SW480 (cell line): ENCODE results near the gene MADCAM1.
A peak's percentile ranks its signal among the peaks of the same experiment; 100 is the strongest.

Experiments used
- DNase-seq: peaks from one replicate; pipeline ENCODE4 v3.0.0-alpha.2; 2016; ENCODE audit warnings: low spot score

MADCAM1 gene

DNA sequence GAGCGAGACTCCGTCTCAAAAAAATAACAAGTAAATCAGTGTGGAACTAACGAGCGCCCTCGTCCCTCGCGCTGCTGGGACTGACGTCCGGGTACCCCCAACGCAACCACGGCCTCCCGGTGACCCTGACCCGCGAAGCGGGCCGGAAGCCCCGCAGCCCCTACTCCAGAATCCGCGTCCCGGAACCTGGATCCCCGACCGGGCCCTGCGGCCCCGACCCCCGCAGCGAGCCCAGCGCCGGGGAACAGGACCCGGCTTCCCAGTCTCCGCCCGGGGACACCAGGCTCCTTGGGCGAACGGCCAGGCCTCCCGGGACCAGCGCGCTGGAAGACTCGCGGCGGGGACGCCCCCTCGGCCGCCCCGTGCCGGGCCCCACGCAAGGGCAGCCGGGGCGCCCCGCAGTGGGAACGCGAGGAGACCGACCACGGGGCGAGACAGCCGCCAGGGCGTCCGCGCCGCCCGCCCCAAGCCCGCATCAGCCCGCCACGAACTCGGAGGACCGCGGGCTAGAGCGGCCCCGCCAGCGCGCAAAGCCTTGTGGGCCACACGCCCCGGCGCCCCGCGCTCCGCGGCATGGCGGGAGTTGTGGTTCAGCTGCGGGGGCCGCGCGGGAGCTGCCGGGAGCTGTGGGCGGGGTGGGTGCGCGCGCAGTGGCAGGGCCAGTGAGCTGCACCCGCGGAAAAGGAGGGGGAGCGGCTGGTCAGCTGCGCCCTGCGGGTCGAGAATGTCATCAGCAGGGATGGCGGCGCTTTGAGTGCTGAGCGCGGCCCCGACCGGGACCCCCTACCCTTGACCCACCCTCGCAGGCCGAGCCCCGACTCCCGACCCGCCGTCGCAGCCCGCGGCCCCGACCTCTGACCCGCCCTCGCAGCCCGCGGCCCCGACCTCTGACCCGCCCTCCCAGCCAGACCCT is 7.5 kb upstream of the MADCAM1 start:
- peak; percentile 83 for DNase-seq

DNA sequence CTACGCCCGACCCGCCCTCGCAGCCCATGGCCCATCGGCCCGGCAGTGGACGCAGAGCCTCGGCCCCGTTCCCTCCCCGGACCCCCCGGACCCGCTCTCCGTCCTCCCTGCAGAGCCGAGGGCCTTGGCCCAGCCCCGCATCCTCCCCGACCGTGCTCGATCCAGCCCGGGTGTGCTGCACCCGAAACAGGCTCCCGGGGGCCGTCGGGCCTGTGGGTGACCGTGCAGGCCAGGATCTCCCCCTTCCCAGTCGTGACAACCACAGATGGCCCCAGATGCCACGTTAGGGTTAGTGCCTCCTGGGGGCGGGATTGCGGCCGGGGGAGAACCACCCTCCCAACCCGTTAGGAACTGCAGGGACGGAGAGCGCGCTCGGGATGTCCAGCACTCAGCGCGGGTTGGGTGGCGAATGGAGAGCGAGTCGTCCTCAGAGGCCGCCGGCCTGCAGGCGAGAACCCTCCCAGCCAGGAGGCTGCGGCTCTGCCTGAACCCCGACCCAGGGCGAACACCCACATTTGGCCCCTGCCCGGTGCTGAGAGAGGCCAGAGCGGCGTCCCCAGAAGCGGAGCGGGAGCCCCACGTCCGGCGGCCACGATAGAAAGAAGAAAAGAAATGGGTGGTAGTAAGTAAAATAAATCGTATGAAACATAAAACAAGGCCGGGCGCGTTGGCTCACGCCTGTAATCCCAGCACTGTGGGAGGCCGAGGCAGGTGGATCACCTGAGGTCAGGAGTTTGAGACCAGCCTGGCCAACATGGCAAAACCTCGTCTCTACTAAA is 6.7 kb upstream of the MADCAM1 start:
- DNase-seq = no peak

DNA sequence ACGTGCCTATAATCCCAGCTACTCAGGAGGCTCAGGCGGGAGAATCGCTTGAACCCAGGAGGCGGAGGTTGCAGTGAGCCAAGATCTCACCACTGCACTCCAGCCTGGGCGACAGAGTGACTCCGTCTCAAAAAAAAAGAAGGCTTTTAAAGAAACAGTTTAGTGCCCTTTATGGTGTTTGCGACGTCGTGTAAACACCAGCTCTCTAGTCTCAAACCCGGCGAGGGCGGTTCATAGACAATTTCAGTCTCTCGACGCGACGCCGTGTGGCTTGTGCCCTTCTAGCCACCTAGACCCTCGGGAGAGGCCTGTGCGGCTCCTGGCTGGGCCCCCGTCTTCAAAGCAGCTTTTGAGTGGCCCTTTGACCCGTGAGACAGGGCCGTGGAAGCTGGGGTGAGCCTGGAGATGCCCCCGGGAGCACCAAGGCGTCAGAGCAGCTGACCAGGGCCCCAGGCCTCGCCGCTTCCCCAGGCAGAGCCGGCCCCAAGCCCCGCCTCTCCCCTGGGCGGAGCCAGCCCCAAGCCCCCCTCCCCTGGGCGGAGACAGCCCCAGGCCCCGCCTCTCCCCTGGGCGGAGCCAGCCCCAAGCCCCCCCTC is 5.0 kb upstream of the MADCAM1 start:
- no peak for DNase-seq

DNA sequence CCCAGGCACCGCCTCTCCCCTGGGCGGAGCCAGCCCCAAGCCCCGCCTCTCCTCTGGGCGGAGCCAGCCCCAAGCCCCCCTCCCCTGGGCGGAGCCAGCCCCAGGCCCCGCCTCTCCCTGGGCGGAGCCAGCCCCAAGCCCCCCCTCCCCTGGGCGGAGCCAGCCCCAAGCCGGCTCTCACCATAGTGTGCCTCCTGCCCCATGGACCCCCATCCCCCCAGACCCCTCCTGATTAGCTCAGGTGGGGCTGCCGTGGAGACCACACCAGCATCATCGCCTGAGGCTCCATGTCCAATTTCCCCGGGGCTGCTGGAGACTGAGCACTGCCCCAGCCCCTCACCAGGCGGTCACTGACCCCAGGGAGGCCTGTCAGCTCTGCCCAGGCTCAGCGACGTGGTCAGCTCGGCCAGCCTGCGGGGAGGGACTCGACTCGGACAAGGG is 4.2 kb upstream of the MADCAM1 start:
- no peak for DNase-seq

DNA sequence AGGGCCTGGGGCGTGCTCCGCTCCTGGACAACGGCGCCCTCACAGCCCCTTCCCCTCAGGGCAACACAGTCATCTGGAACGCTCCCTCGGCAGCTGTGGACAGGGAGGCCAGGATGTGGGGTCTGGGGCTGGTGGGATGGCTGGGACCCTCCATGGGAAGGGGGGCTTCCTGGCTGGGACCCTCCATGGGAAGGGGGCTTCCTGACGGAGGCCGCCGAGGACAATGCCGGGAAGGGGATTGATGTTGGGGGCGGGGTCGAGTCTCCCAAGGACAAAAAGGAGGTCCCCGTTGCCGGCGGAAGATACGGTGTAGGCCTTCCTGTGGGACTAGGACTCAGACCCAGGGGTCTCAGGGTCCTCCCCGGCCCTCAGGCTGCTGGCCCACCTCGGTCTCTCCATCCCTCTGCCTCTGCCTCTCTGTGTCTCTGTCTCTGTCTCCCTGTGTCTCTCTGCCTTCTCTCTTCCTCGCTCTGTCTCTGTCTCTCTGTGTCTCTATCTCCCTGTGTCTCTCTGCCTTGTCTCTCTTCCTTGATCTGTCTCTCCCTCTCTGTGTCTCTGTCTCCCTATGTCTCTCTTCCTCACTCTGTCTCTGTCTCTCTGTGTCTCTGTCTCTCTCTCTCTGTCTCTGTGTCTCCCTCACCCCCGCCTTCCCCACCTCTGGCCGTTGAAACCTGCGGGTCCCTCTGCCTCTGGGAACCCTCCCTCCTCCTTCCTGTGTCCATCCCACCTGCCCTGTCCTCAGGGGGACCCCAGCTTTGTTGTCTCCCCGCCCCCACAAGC is 2.7 kb upstream of the MADCAM1 start:
- DNase-seq = no peak

DNA sequence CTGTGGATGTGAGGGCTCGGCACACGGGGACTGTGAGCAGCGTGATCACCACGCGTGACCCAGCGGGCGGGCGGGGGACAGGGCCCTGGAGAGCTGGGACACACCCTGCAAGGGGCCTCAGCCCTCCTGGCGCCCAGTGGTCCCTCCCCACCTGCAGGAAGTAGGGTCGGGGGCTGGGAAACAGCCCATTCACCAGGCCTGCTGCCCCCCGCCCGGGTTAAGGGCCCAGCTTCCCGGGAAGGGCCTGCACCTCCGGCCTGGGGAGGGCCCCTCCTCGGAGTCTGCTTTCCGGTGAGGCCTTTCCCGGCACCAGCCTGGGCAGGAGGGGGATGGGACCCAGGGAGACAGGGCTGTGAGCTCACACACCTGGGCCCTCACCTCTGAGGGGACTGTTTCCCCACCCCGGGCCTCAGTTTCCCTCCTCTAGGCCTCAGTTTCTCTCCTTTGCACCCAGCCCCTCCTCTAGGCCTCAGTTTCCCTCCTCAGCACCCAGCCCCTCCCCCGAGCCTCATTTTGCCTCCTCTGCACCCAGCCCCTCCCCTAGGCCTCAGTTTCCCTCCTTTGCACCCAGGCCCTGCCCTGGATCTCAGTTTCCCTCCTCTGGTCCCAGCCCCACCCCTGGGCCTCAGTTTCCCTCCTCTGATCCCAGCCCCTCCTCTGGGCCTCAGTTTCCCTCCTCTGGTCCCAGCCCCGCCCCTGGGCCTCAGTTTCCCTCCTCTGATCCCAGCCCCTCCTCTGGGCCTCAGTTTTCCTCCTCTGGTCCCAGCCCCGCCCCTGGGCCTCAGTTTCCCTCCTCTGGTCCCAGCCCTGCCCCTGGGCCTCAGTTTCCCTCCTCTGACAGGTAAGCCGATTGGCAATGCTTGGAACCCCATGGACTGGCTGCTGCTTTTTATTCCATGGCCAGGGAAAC is 1.9 kb upstream of the MADCAM1 start:
- DNase-seq = no peak

DNA sequence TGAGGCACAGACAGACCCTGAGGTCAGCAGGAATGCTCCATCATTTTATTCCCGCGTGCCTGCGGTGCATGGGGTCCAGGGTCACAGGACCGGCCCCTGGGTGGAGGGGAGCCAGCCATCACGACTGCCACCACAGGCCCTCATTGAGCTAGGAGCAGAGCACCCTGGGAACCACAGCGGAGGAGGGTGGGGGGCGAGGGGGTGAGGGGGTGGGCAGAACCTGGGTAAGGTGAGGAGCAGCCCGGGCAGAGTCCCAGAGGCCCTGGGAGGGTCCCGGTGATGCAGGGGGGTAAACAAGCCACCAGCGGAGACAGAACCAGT is 1.2 kb upstream of the MADCAM1 start:
- no peak for DNase-seq

DNA sequence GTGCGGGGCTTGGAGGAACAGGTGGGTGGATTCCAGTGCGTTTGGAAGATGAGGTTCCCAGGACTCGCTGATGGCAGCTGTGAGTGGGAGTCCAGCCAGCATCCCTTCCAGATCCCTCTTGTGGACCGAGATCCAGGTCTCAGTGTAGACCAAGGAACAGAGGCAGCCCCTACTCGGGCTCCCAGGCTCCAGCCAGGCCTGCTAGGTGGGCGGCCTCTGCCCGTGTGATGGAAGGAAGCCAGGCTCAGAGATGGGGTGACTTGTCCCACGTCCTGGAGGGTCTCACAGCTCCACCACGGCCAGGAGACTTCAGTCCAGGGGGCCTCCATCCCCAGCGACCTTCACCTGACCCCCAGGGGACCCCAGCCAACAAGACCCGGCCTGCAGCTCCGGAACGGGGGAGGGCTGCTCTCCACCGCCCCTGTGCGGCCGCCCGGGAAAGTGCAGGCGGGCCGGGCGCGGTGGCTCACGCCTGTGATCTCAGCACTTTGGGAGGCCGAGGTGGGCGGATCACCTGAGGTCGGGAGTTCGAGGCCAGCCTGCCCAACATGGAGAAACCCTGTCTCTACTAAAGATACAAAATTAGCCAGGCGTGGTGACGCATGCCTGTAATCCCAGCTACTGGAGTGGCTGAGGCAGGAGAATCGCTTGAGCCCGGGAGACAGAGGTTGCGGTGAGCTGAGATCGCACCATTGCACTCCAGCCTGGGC is 729 bp upstream of the MADCAM1 start:
- DNase-seq = peak; percentile 53

DNA sequence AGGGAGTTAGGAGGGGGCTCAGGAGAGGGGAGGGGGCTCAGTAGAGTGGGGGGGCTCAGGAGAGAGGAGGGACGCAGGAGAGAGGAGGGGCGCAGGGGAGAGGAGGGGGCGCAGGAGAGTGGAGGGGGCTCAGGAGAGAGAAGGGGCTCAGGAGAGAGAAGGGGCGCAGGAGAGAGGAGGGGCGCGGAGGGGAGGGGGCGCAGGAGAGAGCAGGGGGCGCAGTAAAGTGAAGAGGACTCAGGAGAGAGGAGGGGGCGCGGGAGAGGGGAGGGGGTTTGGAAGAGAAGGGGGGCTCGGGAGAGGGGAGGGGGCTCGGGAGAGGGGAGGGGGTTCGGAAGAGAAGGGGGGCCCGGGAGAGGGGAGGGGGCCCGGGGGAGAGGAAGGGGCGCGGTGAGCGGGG is 700 bp downstream of the MADCAM1 start:
- no peak for DNase-seq

DNA sequence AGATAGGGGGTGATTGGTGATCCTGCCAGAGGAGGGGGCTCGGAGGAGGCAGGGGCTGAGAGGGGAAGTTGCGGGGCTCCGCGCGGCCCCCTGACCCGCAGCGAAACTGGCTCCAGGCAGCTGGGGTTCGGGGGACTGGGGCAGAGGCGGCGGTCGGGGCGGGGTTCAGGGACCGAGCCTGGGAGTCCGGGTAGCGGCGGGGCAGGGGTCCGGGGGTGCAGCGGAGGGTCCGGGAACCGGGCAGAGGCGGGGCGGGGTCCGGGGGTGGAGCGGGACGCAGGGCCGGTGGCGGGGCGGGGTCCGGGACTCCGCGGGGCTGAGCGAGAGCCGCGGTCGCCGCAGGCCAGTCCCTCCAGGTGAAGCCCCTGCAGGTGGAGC is 1.2 kb downstream of the MADCAM1 start:
- no peak for DNase-seq

DNA sequence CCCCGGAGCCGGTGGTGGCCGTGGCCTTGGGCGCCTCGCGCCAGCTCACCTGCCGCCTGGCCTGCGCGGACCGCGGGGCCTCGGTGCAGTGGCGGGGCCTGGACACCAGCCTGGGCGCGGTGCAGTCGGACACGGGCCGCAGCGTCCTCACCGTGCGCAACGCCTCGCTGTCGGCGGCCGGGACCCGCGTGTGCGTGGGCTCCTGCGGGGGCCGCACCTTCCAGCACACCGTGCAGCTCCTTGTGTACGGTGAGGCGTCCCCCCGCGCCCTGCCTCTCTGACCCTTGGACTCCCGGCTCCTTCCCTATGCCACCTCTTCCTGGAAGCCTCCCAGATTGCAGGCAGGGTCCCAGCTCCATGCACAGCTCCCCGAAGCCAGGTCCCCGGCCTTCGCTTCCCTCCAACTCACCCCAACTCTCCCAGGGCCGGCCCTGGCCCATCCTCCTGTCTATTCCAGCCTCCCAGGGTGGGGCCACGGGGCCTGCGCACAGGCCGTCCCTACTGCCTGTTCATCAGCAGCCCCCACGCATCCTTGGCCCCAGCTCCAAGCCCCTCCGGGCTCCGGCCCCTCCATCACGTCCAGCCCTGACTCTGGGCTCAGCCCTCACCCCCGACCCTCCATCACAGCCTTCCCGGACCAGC is 1.7 kb downstream of the MADCAM1 start:
- DNase-seq = no peak

DNA sequence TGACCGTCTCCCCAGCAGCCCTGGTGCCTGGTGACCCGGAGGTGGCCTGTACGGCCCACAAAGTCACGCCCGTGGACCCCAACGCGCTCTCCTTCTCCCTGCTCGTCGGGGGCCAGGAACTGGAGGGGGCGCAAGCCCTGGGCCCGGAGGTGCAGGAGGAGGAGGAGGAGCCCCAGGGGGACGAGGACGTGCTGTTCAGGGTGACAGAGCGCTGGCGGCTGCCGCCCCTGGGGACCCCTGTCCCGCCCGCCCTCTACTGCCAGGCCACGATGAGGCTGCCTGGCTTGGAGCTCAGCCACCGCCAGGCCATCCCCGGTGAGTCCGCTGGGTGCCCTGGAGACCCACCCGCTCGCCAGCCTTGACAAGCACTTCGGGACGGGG is 2.2 kb downstream of the MADCAM1 start:
- no peak for DNase-seq

DNA sequence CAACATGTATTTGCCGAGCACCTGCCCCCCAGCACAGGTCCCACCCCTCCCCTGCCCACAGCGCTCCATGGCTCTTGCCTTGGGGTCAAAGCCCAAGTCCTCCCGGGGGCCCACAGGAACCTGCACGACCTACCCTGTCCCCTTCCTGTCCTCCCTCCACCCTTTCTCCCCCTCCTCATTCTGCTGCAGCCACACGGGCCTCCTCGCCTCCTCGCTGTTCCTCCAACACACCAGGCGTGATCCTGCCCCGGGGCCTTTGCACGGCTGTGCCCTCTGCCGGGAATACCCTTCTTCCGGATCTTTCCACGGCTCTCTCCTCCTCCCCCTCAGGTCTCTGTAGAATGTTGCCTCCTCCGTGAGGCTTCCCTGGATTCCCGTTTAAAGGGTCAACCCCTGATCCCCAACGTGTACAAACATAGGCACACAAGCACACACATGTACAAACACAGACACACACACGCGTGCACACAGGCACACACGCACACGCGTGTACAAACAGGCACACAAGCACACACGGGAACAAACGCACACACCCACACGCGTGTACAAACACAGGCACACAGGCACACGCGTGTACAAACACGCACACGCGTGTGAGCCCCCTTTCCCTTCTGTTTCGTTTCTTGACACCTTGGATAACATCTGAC is 2.8 kb downstream of the MADCAM1 start:
- DNase-seq = no peak

DNA sequence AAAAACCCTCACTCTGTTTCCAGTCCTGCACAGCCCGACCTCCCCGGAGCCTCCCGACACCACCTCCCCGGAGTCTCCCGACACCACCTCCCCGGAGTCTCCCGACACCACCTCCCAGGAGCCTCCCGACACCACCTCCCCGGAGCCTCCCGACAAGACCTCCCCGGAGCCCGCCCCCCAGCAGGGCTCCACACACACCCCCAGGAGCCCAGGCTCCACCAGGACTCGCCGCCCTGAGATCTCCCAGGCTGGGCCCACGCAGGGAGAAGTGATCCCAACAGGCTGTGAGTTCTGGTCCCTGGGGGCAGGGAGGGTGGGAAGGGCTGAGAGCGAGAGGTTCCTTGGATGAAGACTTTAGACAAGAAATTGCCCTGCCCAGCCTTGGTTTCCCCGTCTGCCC is 5.4 kb downstream of the MADCAM1 start:
- DNase-seq = no peak

DNA sequence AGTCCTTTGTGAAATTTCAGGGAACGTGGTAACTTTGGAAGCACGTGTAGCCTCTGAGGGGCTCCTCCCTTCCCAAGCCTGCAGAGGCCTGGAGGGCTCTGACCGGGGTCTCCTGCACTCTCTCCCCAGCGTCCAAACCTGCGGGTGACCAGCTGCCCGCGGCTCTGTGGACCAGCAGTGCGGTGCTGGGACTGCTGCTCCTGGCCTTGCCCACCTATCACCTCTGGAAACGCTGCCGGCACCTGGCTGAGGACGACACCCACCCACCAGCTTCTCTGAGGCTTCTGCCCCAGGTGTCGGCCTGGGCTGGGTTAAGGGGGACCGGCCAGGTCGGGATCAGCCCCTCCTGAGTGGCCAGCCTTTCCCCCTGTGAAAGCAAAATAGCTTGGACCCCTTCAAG is 8.3 kb downstream of the MADCAM1 start:
- DNase-seq = no peak

DNA sequence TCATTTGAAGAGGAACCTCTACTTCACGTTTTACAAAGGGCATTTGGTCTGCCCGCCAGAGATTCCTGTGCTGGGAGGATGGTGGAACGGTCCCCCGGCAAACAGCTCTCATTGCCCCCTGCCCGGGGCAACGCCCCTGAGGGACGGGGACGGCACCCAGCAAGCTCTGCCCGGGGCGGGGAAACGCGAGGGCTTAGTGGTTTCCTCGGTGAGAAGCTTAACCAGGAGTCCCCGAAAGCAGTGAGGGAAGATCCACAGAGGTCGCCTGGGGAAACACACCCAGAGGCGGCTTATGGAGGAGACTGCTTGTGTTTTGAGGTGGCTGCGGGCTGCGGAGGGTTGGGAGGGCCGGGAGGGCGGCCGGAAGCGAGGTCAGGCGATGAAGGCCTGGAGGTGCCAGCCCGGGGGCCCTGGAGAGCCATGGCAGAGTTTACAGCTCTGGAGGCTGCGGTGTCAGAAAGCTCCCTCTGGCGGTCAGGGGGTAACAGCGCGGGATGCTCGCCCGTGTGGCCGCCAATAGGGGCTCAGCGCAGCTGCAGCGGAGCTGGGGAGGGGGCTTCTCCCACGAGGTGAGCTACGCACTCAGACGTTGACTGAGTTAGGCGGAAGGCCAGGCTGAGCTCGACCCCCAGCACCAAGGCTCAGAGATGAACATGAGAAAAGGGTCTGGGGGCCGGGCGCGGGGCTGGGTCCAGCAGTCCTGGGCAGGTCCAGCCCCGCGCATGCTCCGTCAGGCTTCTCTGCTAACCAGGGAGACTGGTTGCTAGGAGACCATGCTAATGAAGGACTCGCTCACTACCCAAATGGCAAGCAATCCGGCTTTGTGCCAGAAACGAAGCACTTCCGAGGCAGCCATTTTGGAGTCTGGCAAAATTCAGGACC is 10.4 kb downstream of the MADCAM1 start:
- peak; percentile 96 for DNase-seq

DNA sequence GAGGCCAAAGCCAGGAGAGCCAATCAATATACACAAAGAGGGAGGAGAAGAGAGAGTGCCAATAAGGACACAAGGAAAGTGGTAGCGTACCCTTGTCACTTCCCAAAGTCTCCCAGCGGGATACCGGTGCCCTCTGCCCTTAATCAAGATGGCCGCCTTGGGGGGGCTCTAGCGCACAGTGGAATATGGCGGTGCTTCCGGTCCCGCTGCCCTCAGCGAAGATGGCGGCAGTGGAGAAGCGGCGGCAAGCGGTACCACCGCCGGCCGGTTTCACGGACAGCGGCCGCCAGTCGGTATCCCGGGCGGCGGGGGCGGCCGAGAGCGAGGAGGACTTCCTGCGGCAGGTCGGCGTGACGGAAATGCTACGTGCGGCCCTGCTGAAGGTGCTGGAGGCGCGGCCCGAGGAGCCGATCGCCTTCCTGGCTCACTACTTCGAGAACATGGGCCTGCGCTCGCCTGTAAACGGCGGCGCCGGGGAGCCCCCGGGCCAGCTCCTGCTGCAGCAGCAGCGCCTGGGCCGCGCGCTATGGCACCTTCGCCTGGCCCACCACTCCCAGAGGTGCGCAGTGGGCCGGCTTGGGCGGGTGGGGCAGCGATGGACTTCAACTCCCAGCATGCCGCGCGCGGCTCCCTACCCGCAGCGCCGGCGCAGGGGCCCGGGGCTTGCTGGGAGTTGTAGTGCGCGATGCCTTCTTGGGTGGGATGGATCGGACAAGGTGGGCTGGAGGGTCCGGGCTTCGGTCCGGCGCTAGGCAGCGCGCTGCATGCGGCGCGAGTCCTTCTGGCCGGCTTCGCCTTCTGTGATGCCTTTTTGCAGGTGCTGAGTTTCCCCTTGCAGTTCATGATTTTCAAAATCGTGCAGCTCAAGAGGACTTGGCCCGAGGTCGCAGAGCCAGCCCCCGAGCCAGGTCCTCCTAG is 11.3 kb downstream of the MADCAM1 start, which contains the start of gene TPGS1:
TSS of gene TPGS1 (plus strand) at position 212 of the 918 bp plus-strand sequence. CDS start at position 222, 10 bp downstream.
- peak; percentile 50 for DNase-seq
